ENCODE data around the gene PHF14.

PHF14 gene

DNA sequence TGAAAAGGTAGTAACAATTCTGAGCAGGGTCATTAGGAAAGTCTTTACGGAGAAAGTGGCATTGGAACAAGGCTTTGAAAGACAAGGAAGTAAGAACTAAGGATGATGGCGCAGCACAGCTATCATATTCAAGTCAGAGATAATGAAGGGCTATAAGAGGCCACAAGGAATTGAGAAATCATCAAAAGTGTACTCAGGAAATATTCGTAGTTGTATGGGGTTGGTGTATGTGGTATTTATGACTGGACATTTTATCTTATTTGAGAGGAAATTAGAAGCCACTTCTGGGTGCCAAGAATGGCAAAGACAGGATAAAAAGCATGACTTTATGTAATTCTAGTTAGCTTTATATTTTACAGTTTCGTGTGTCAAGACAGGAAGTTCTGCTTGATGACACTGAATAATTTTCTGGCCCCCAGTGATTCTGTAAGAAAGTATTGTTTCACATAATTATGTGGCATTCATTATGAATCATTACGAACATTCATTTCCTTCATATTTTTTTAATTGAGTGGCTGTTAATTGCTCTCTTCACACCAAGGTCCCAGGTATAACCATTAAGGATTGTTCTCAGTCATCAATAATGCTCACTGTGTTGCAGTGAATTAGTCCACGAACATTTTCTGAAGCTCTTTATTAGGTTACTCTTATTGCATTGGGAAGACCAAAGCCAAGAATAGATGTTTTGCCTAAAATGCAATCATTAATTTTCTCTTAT, 244.3 kb downstream of the PHF14 start:
- Histone ChIP-seq H2AFZ (ENCODE audit: low read depth, low read length) (no peak overlapping the region), H3K4me1 (ENCODE audit: insufficient read depth, low read length) (no peaks in the 10 kb centered on the region), H3K4me3 (ENCODE audit: low read length) (no peak overlapping the region), H3K36me3 (ENCODE audit: insufficient read depth, low read length) (no peaks in the 10 kb centered on the region), H3K27me3 (ENCODE audit: insufficient read depth, low read length) (no peaks in the 10 kb centered on the region), H3K9me3 (ENCODE audit: low read length) (no peaks in the 10 kb centered on the region)
